ENCODE data around the gene PRM1. TPM values are rescaled to one million over a fixed set of nuclear protein-coding genes. Genes with fewer than 3 reads are reported as not detected.

Gene PRM1, protein sequence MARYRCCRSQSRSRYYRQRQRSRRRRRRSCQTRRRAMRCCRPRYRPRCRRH
- not detected for polyA plus RNA-seq (2013)

DNA sequence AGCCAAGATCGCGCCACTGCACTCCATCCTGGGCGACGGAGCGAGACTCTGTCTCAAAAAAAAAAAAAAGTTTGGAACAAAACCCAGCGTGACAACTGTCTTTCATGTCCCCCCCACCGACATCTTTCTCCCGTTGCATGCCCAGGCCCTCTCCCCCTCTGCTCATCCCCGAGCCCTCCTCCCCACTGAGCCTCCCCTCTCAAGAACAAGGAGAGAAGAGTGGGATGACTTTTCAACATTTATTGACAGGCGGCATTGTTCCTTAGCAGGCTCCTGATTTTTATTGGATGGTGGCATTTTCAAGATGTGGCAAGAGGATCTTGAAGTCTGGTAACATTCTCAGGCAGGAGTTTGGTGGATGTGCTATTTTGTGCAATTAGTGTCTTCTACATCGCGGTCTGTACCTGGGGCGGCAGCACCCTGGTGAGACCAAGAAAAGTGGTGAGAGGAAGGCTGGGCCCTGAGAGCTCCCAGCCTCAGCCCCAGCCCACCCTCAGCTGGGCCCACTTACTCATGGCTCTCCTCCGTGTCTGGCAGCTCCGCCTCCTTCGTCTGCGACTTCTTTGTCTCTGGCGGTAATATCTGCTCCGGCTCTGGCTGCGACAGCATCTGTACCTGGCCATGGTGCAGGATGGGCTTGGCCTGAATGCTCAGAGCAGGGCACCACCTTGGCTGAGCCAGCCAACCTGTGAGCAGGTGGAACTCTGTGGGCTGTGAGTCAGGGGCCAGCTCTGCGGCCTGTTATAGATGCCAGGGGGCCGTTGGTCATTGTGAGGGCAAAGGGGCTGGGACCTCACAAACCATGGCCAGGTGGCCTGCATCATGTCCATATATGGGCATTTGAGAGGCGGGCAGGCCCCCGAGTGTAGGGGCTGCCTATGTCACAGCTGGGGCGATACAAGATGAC lies at the start of gene PRM1:
Gene PRM1 (minus strand): TSS at position 715 of the 907 bp plus-strand sequence. CDS start 92 bp downstream, at position 623.
- 95% methylated on average over 15 of the region's 25 CpGs for WGBS (ENCODE audit: insufficient coverage)
- peaks cover 5 to 12% (median 10%) of the 10 kb centered on the region in 4 experiments for H3K4me1 ChIP-seq (ENCODE audit: control extremely low read depth in 1 of 4, control insufficient read depth in 4 of 4, insufficient read depth in 4 of 4, low read length in 3 of 4)
- H3K4me3 ChIP-seq (ENCODE audit: control insufficient read depth in 1 of 7, extremely low read depth in 1 of 7, insufficient read depth in 4 of 7, low read depth in 2 of 7, low read length in 6 of 7): no peak within 1 kb of the TSS
- H3K36me3 ChIP-seq (ENCODE audit: control insufficient read depth in 4 of 4, insufficient read depth in 4 of 4, low read length in 3 of 4): no peaks in the 10 kb centered on the region
- peaks cover 0 to 3% (median 0%) of the 10 kb centered on the region in 5 experiments for H3K27me3 ChIP-seq (replicated peaks in 2 of 5; ENCODE audit: control insufficient read depth in 4 of 5, insufficient read depth in 5 of 5, low read length in 4 of 5)
- POLR2A ChIA-PET: no interaction called here
- no peak for DNase-seq
- CTCF ChIA-PET: no interaction called here
- no peak within 1 kb of the TSS for H3K27ac ChIP-seq (ENCODE audit: insufficient read depth in 1 of 2, low read depth in 1 of 2, low read length in 2 of 2, poor library complexity in 1 of 2, severe bottlenecking in 2 of 2)
- no peaks in the 10 kb centered on the region for H3K9me3 ChIP-seq (ENCODE audit: control extremely low read depth in 1 of 5, control insufficient read depth in 4 of 5, insufficient read depth in 2 of 5, low read depth in 1 of 5, low read length in 4 of 5)

DNA sequence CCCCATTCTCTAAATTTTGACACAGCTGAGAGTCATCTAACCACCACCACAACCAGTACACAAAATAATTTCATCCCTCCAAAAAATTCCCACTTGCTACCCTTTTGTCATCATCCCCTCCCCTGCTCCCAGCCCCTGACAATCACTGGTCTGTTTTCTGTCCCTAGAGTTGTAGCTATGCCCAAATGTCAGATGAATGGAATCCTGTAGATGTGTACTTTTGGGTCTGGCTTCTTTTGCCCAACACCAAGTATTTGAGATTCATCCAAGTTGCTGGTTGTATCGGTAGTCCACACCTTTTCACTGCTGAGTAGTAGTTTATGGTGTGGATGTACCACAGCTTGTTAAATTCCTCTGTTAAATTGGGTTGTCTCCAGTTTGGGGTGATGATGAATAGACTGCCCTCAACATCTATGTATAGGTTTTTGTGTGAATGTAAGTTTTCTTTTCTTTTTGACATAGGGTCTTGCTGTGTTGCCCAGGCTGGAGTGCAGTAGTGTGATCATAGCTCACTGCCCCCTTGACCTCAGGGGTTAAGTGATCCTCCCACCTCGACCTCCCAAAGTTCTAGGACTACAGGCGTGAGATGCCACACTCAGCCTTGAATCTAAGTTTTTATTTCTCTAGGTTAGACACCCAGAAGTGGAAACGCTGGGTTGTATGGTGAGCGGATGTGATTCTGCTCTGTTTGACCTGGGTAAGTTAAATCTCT lies 49.6 kb upstream of the PRM1 start:
- ChIA-PET CTCF (interaction anchor here (0.9 to 1.4 kb wide), 2 partner anchors 54 to 63 kb away, joined by 3 read pairs; no protein-coding TSS in a partner anchor), POLR2A (no interaction called here)
- Histone ChIP-seq H3K9me3 (ENCODE audit: control extremely low read depth in 1 of 5, control insufficient read depth in 4 of 5, insufficient read depth in 2 of 5, low read depth in 1 of 5, low read length in 4 of 5) (no peaks in the 10 kb centered on the region), H3K4me1 (ENCODE audit: control extremely low read depth in 1 of 4, control insufficient read depth in 4 of 4, insufficient read depth in 4 of 4, low read length in 3 of 4) (peaks cover 0 to 23% (median 19%) of the 10 kb centered on the region in 4 experiments), H3K36me3 (ENCODE audit: control insufficient read depth in 4 of 4, insufficient read depth in 4 of 4, low read length in 3 of 4) (no peaks in the 10 kb centered on the region), H3K27ac (ENCODE audit: insufficient read depth in 1 of 2, low read depth in 1 of 2, low read length in 2 of 2, poor library complexity in 1 of 2, severe bottlenecking in 2 of 2) (no peak overlapping the region), H3K27me3 (replicated peaks in 2 of 5; ENCODE audit: control insufficient read depth in 4 of 5, insufficient read depth in 5 of 5, low read length in 4 of 5) (peaks cover 0 to 2% (median 0%) of the 10 kb centered on the region in 5 experiments), H3K4me3 (ENCODE audit: control insufficient read depth in 1 of 7, extremely low read depth in 1 of 7, insufficient read depth in 4 of 7, low read depth in 2 of 7, low read length in 6 of 7) (no peak overlapping the region)
- no peak for DNase-seq
- 93% methylated on average over 5 of the region's 5 CpGs for WGBS (ENCODE audit: insufficient coverage)

DNA sequence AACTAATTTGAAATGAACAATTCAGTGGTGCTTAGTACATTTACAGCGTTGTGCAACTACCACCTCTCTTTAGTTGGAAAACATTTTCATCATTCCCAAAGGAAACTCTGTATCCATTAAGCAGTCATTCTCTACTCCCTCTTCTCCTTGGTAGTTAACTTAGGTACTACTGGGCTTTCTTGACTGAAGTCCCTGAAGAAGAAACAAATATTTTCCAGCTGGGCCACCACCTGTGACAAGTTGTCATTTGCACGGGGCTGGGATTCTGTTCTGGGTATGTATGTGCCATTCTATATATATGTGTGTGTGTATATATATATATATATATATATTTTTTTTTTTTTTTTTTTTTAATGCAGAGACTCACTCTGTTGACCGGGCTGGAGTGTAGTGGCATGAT lies 48.8 kb upstream of the PRM1 start:
- H3K27me3 ChIP-seq (replicated peaks in 2 of 5; ENCODE audit: control insufficient read depth in 4 of 5, insufficient read depth in 5 of 5, low read length in 4 of 5): peaks cover 0 to 2% (median 0%) of the 10 kb centered on the region in 5 experiments
- ChIA-PET POLR2A (no interaction called here), CTCF (interaction anchor here (0.9 to 1.4 kb wide), 2 partner anchors 55 to 62 kb away, joined by 3 read pairs; no protein-coding TSS in a partner anchor)
- H3K36me3 ChIP-seq (ENCODE audit: control insufficient read depth in 4 of 4, insufficient read depth in 4 of 4, low read length in 3 of 4): no peaks in the 10 kb centered on the region
- H3K27ac ChIP-seq (ENCODE audit: insufficient read depth in 1 of 2, low read depth in 1 of 2, low read length in 2 of 2, poor library complexity in 1 of 2, severe bottlenecking in 2 of 2): no peak overlapping the region
- H3K4me1 ChIP-seq (ENCODE audit: control extremely low read depth in 1 of 4, control insufficient read depth in 4 of 4, insufficient read depth in 4 of 4, low read length in 3 of 4): peaks cover 0 to 31% (median 27%) of the 10 kb centered on the region in 4 experiments
- WGBS (ENCODE audit: insufficient coverage): 100% methylated on average over 2 of the region's 3 CpGs
- H3K4me3 ChIP-seq (ENCODE audit: control insufficient read depth in 1 of 7, extremely low read depth in 1 of 7, insufficient read depth in 4 of 7, low read depth in 2 of 7, low read length in 6 of 7): no peak overlapping the region
- H3K9me3 ChIP-seq (ENCODE audit: control extremely low read depth in 1 of 5, control insufficient read depth in 4 of 5, insufficient read depth in 2 of 5, low read depth in 1 of 5, low read length in 4 of 5): no peaks in the 10 kb centered on the region
- DNase-seq: no peak

DNA sequence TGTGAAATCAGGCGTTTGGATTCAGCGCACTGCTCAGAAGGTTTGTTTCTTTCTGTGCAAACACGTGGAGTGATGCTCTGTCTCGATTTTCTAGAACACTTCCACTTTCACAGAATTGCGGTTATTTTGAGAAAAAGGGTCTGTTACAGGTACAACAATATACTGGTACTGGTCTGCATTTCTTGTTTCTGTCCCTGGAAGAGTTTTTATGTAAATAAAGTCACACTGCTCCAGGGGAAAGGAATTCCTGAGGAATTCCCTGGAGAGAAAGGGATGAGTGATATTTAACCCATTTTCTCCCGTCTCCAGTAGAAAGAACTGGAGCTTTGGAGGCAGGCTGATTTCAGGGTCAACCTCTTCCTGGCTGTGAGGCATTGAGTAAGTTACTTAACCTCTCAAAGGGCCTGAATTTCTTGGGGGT lies 48.0 kb upstream of the PRM1 start:
- POLR2A ChIA-PET: interaction anchor here (0.6 kb wide), 1 partner anchor 41 kb away, joined by 3 read pairs; no protein-coding TSS in a partner anchor
- peaks cover 0 to 32% (median 28%) of the 10 kb centered on the region in 4 experiments for H3K4me1 ChIP-seq (ENCODE audit: control extremely low read depth in 1 of 4, control insufficient read depth in 4 of 4, insufficient read depth in 4 of 4, low read length in 3 of 4)

DNA sequence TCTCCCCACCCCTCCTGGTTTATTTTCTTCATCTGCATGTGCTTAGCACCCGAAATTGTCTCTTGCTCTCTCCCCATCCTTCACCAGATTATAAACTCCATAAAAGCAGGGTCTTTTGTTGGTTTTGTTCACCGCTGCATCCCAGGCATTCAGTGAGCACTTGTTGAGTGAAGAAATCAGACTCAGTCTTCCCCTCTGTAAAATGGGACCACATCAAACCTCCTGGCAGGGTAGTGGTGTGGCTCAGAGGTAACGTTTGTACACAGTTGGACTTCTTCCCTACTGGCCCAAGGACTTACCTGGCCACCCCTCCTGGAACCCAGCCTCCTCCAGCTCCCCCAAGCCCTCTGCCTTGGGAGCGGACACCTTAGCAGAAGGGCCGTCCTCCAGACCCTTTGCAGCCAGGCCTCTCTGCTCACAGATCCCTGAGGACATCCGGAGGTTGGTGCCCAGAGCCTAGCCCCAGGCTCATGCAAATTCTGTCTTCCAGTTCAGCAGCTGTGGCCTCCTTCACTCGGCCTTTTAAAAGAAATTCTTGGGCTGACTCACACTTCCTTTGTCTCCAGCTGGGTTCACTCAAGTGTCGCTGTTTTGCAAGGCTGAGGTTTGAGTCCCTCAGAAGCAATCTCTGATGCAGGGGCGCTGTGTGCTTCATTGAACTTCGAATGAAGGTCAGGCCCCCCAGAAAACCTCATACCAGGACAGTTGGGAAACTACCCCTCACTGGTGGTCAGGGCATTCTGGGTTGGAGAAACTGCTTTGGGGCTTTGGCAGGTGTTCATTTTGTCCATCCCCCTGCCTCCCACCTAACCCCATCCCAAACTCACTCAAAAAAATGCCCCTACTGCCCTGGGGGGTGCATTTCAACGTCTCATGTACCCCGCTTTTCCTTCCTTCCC lies 47.3 kb upstream of the PRM1 start:
- Histone ChIP-seq H3K4me1 (ENCODE audit: control extremely low read depth in 1 of 4, control insufficient read depth in 4 of 4, insufficient read depth in 4 of 4, low read length in 3 of 4) (peaks cover 0 to 32% (median 28%) of the 10 kb centered on the region in 4 experiments), H3K27ac (ENCODE audit: insufficient read depth in 1 of 2, low read depth in 1 of 2, low read length in 2 of 2, poor library complexity in 1 of 2, severe bottlenecking in 2 of 2) (no peak overlapping the region), H3K9me3 (ENCODE audit: control extremely low read depth in 1 of 5, control insufficient read depth in 4 of 5, insufficient read depth in 2 of 5, low read depth in 1 of 5, low read length in 4 of 5) (no peaks in the 10 kb centered on the region), H3K4me3 (ENCODE audit: control insufficient read depth in 1 of 7, extremely low read depth in 1 of 7, insufficient read depth in 4 of 7, low read depth in 2 of 7, low read length in 6 of 7) (peak overlapping the region in 1 of 7 experiments; percentile 20), H3K36me3 (ENCODE audit: control insufficient read depth in 4 of 4, insufficient read depth in 4 of 4, low read length in 3 of 4) (no peaks in the 10 kb centered on the region), H3K27me3 (replicated peaks in 2 of 5; ENCODE audit: control insufficient read depth in 4 of 5, insufficient read depth in 5 of 5, low read length in 4 of 5) (peaks cover 0 to 1% (median 0%) of the 10 kb centered on the region in 5 experiments)
- ChIA-PET POLR2A (interaction anchor here (0.6 kb wide), 1 partner anchor 41 kb away, joined by 3 read pairs; no protein-coding TSS in a partner anchor), CTCF (interaction anchor here (1.8 kb wide), 1 partner anchor 28 kb away, joined by 4 read pairs; no protein-coding TSS in a partner anchor)
- WGBS (ENCODE audit: insufficient coverage): 63% methylated on average over 9 of the region's 12 CpGs
- peak; percentile 58 to 91 (median 88) for DNase-seq

More for the DNA sequence above, 48.0 kb upstream of the PRM1 start:
- CTCF ChIA-PET: interaction anchor here (1.8 kb wide), 1 partner anchor 27 kb away, joined by 4 read pairs; no protein-coding TSS in a partner anchor
- no peak overlapping the region for H3K27ac ChIP-seq (ENCODE audit: insufficient read depth in 1 of 2, low read depth in 1 of 2, low read length in 2 of 2, poor library complexity in 1 of 2, severe bottlenecking in 2 of 2)
- no peaks in the 10 kb centered on the region for H3K36me3 ChIP-seq (ENCODE audit: control insufficient read depth in 4 of 4, insufficient read depth in 4 of 4, low read length in 3 of 4)
- no peak overlapping the region for H3K4me3 ChIP-seq (ENCODE audit: control insufficient read depth in 1 of 7, extremely low read depth in 1 of 7, insufficient read depth in 4 of 7, low read depth in 2 of 7, low read length in 6 of 7)
- no peaks in the 10 kb centered on the region for H3K9me3 ChIP-seq (ENCODE audit: control extremely low read depth in 1 of 5, control insufficient read depth in 4 of 5, insufficient read depth in 2 of 5, low read depth in 1 of 5, low read length in 4 of 5)
- peaks cover 0 to 2% (median 0%) of the 10 kb centered on the region in 5 experiments for H3K27me3 ChIP-seq (replicated peaks in 2 of 5; ENCODE audit: control insufficient read depth in 4 of 5, insufficient read depth in 5 of 5, low read length in 4 of 5)
- 89% methylated on average over 1 of the region's 6 CpGs for WGBS (ENCODE audit: insufficient coverage)
- DNase-seq: peak in 1 of 3 donors; percentile 51

Measured in common myeloid progenitor, CD34-positive (primary cell).